Measurements from ENCODE around the gene CCDC71L.
"Not testable (repeated sequence)": the region's sequence is repeated elsewhere in the genome, so short reads cannot be mapped to it uniquely, and the experiment has no call there.

DNA sequence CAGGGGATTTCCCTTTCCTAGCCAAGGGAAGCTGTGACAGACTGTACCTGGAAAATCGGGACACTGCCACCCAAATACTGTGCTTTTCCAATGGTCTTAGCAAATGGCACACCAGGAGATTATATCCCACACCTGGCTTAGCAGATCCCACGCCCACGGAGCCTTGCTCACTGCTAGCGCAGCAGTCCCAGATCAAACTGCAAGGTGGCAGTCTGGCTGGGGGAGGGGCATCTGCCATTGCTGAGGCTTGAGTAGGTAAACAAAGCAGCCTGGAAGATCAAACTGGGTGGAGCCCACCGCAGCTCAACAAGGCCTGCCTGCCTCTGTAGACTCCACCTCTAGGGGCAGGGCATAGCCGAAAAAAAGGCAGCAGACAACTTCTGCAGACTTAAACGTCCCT is 48.6 kb upstream of the CCDC71L start:
- TF ChIP-seq, protein P1, sequence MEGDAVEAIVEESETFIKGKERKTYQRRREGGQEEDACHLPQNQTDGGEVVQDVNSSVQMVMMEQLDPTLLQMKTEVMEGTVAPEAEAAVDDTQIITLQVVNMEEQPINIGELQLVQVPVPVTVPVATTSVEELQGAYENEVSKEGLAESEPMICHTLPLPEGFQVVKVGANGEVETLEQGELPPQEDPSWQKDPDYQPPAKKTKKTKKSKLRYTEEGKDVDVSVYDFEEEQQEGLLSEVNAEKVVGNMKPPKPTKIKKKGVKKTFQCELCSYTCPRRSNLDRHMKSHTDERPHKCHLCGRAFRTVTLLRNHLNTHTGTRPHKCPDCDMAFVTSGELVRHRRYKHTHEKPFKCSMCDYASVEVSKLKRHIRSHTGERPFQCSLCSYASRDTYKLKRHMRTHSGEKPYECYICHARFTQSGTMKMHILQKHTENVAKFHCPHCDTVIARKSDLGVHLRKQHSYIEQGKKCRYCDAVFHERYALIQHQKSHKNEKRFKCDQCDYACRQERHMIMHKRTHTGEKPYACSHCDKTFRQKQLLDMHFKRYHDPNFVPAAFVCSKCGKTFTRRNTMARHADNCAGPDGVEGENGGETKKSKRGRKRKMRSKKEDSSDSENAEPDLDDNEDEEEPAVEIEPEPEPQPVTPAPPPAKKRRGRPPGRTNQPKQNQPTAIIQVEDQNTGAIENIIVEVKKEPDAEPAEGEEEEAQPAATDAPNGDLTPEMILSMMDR (IDR thresholded peaks at IDR 0.05) = not testable (repeated sequence)
- not testable (repeated sequence) for TF ChIP-seq EZH2 (IDR thresholded peaks at IDR 0.05; ENCODE audit: borderline replicate concordance, insufficient read depth, low read depth, low read length, poor library complexity, severe bottlenecking)
